ENCODE results near the gene LAMA1. TPM values are rescaled to one million over a fixed set of nuclear protein-coding genes. Genes with fewer than 3 reads are reported as not detected.

LAMA1 gene
- total RNA-seq, 1 experiment from 2014 or later: 11.3 TPM

DNA sequence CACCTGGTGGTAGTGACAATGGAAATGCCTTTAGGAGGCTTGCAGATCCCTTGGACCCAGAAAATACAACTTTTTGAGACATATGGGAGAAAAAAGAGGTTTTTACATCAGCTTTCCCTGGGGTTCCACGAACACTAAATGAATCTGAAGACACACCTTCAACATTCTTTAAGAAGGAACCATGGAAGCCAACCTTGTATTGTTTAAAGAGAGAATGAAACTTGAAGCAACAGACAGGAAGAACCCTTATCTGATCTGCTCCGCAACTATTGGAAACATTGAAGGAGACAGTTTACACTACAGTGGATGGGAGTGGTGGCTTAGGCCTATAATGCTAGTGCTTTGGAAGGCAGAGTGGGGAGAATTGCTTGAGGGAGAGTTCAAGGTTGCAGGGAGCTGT lies 190.4 kb downstream of the LAMA1 start:
- H3K27ac Mint-ChIP-seq (ENCODE audit: low read depth, unreplicated experiment): no peak overlapping the region
- intact Hi-C loops (cut with micrococcal nuclease): no loop called here
- BruUV-seq (replicated peaks): no TSS peak
- ChIA-PET POLR2A (no interaction called here), CTCF (interaction anchor here (0.6 to 3.8 kb wide), 5 partner anchors 13 to 246 kb away, joined by 3 to 16 read pairs (median 4); no protein-coding TSS in a partner anchor)
- no peaks in the 10 kb centered on the region for H3K27me3 Mint-ChIP-seq (ENCODE audit: insufficient read depth, unreplicated experiment)
- H3K9me3 Mint-ChIP-seq (ENCODE audit: unreplicated experiment): no peaks in the 10 kb centered on the region
- DNase-seq (ENCODE audit: unreplicated experiment): no peak
- TF ChIP-seq CTCF (IDR thresholded peaks at IDR 0.05; ENCODE audit: unreplicated experiment): no peak
- H3K4me1 Mint-ChIP-seq (ENCODE audit: insufficient read depth, unreplicated experiment): no peaks in the 10 kb centered on the region
- H3K4me3 Mint-ChIP-seq (ENCODE audit: unreplicated experiment): no peak overlapping the region
- no peaks in the 10 kb centered on the region for H3K36me3 Mint-ChIP-seq (ENCODE audit: insufficient read depth, unreplicated experiment)

- Mint-ChIP-seq H3K9me3 (ENCODE audit: unreplicated experiment) (no peaks in the 10 kb centered on the region), H3K27me3 (ENCODE audit: insufficient read depth, unreplicated experiment) (no peaks in the 10 kb centered on the region), H3K4me3 (ENCODE audit: unreplicated experiment) (no peak overlapping the region), H3K4me1 (ENCODE audit: insufficient read depth, unreplicated experiment) (peaks cover 6% of the 10 kb centered on the region), H3K36me3 (ENCODE audit: insufficient read depth, unreplicated experiment) (no peaks in the 10 kb centered on the region), H3K27ac (ENCODE audit: low read depth, unreplicated experiment) (no peak overlapping the region)
- DNase-seq (ENCODE audit: unreplicated experiment): no peak
- no TSS peak for BruUV-seq (replicated peaks)
- ChIA-PET CTCF (interaction anchor here (0.9 kb wide), 1 partner anchor 99 kb away, joined by 5 read pairs; no protein-coding TSS in a partner anchor), POLR2A (no interaction called here)
- intact Hi-C loops (cut with micrococcal nuclease): no loop called here
- no peak for TF ChIP-seq CTCF (IDR thresholded peaks at IDR 0.05; ENCODE audit: unreplicated experiment)
Observed at GRCh38 chr18:6923220-6923619, 194.4 kb downstream of the LAMA1 start.

- Mint-ChIP-seq H3K36me3 (ENCODE audit: insufficient read depth, unreplicated experiment) (no peaks in the 10 kb centered on the region), H3K9me3 (ENCODE audit: unreplicated experiment) (no peaks in the 10 kb centered on the region), H3K27ac (ENCODE audit: low read depth, unreplicated experiment) (no peak overlapping the region), H3K27me3 (ENCODE audit: insufficient read depth, unreplicated experiment) (no peaks in the 10 kb centered on the region), H3K4me1 (ENCODE audit: insufficient read depth, unreplicated experiment) (peaks cover 6% of the 10 kb centered on the region), H3K4me3 (ENCODE audit: unreplicated experiment) (no peak overlapping the region)
- ChIA-PET POLR2A (interaction anchor here (1.5 to 2.3 kb wide), 3 partner anchors 73 to 101 kb away, joined by 4 to 8 read pairs (median 7); no protein-coding TSS in a partner anchor), CTCF (interaction anchor here (0.6 to 9.0 kb wide), 23 partner anchors 13 to 1281 kb away, joined by 3 to 208 read pairs (median 11); no protein-coding TSS in a partner anchor)
- intact Hi-C loops (cut with micrococcal nuclease): no loop called here
- no peak for DNase-seq (ENCODE audit: unreplicated experiment)
- no TSS peak for BruUV-seq (replicated peaks)
- TF ChIP-seq CTCF (IDR thresholded peaks at IDR 0.05; ENCODE audit: unreplicated experiment): no peak
Observed at GRCh38 chr18:6921571-6921970, 196.0 kb downstream of the LAMA1 start.

- ChIA-PET CTCF (interaction anchor here (0.6 to 9.0 kb wide), 42 partner anchors 9 to 1592 kb away, joined by 3 to 208 read pairs (median 4); no protein-coding TSS in a partner anchor), POLR2A (interaction anchor here (0.8 to 2.3 kb wide), 8 partner anchors 35 to 102 kb away, joined by 3 to 8 read pairs (median 4); no protein-coding TSS in a partner anchor)
- DNase-seq (ENCODE audit: unreplicated experiment): peak; percentile 75
- no peaks in the 10 kb centered on the region for H3K36me3 Mint-ChIP-seq (ENCODE audit: insufficient read depth, unreplicated experiment)
- H3K27me3 Mint-ChIP-seq (ENCODE audit: insufficient read depth, unreplicated experiment): no peaks in the 10 kb centered on the region
- no peak overlapping the region for H3K4me3 Mint-ChIP-seq (ENCODE audit: unreplicated experiment)
- H3K27ac Mint-ChIP-seq (ENCODE audit: low read depth, unreplicated experiment): no peak overlapping the region
- peak; percentile 83 for TF ChIP-seq CTCF (IDR thresholded peaks at IDR 0.05; ENCODE audit: unreplicated experiment)
- no peaks in the 10 kb centered on the region for H3K9me3 Mint-ChIP-seq (ENCODE audit: unreplicated experiment)
- H3K4me1 Mint-ChIP-seq (ENCODE audit: insufficient read depth, unreplicated experiment): peaks cover 6% of the 10 kb centered on the region
- BruUV-seq (replicated peaks): no TSS peak
- intact Hi-C loops (cut with micrococcal nuclease): loop anchor here (1.0 kb wide), 3 partner anchors 80 to 257 kb away; no protein-coding TSS in a partner anchor
Observed at GRCh38 chr18:6920099-6920955, 197.3 kb downstream of the LAMA1 start.
